ENCODE data around the gene AK8.

DNA sequence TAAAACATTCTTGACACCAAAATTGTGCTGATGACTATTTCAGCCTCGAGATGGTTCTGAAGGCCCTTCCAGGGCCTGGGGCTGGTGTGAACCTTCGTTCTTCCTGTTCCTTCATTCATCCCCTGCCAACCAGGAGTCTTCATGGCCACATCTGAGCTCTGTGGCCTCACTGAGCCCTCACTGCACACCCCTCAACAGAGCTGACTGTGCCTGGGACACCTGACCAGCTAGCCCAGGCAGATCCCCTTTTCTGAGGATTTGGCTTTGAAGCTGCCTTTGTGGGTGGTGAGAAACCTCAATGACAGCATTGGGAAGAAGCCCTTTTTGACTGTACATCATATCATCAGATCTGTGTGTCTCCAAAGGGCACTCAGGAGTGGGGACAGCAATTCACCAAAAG is 13.8 kb downstream of the AK8 start:
- TF ChIP-seq CEBPG (CRISPR knock-in tag; IDR thresholded peaks at IDR 0.05) (no peak), CEBPG (tag; conservative IDR thresholded peaks at IDR 0.05 in 1 of 2, IDR thresholded peaks at IDR 0.05 in 1 of 2) (no peak), MCM7 (IDR thresholded peaks at IDR 0.05) (no peak), ZNF644 (tag; IDR thresholded peaks at IDR 0.05; ENCODE audit: low read depth) (no peak), EZH2 (IDR thresholded peaks at IDR 0.05; ENCODE audit: borderline replicate concordance, low read depth, low read length) (no peak), CHD4 (IDR thresholded peaks at IDR 0.05; ENCODE audit: insufficient read depth, insufficient replicate concordance, low read depth, low read length, poor library complexity, severe bottlenecking) (no peak), CREB3 (tag; conservative IDR thresholded peaks at IDR 0.05; ENCODE audit: low read depth) (no peak), KDM1A (IDR thresholded peaks at IDR 0.05) (no peak), NR3C1 (CRISPR knock-in tag; IDR thresholded peaks at IDR 0.05) (no peak), ELK3 (CRISPR knock-in tag; IDR thresholded peaks at IDR 0.05) (no peak), PHF20 (IDR thresholded peaks at IDR 0.05; ENCODE audit: partially characterized antibody) (no peak)
- TF ChIP-seq, protein P1, sequence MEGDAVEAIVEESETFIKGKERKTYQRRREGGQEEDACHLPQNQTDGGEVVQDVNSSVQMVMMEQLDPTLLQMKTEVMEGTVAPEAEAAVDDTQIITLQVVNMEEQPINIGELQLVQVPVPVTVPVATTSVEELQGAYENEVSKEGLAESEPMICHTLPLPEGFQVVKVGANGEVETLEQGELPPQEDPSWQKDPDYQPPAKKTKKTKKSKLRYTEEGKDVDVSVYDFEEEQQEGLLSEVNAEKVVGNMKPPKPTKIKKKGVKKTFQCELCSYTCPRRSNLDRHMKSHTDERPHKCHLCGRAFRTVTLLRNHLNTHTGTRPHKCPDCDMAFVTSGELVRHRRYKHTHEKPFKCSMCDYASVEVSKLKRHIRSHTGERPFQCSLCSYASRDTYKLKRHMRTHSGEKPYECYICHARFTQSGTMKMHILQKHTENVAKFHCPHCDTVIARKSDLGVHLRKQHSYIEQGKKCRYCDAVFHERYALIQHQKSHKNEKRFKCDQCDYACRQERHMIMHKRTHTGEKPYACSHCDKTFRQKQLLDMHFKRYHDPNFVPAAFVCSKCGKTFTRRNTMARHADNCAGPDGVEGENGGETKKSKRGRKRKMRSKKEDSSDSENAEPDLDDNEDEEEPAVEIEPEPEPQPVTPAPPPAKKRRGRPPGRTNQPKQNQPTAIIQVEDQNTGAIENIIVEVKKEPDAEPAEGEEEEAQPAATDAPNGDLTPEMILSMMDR (IDR thresholded peaks at IDR 0.05 in 2 of 3, conservative IDR thresholded peaks at IDR 0.05 in 1 of 3; ENCODE audit: insufficient read depth in 2 of 3, low read depth in 1 of 3, low read length in 3 of 3), result no peak
- TF ChIP-seq, protein P2, sequence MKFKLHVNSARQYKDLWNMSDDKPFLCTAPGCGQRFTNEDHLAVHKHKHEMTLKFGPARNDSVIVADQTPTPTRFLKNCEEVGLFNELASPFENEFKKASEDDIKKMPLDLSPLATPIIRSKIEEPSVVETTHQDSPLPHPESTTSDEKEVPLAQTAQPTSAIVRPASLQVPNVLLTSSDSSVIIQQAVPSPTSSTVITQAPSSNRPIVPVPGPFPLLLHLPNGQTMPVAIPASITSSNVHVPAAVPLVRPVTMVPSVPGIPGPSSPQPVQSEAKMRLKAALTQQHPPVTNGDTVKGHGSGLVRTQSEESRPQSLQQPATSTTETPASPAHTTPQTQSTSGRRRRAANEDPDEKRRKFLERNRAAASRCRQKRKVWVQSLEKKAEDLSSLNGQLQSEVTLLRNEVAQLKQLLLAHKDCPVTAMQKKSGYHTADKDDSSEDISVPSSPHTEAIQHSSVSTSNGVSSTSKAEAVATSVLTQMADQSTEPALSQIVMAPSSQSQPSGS (CRISPR knock-in tag; IDR thresholded peaks at IDR 0.05), result no peak
- TF ChIP-seq, protein P3, sequence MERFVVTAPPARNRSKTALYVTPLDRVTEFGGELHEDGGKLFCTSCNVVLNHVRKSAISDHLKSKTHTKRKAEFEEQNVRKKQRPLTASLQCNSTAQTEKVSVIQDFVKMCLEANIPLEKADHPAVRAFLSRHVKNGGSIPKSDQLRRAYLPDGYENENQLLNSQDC (CRISPR knock-in tag; IDR thresholded peaks at IDR 0.05), result no peak

Data from K562 (cell line).